MM.1S (cell line): Measurements from ENCODE around the gene APOM.

Source experiments
- DNase-seq: peaks from one replicate; pipeline ENCODE4 v3.0.0-alpha.2; 2015
- H2AFZ ChIP-seq: fragments of 300-600 bp; sonication (generic); 2 replicates; pipeline ENCODE4 v1.6.0; 2016; ENCODE audit warnings: antibody characterized with exemption, low read length
- H3F3A ChIP-seq: fragments of 300-600 bp; sonication (generic); 2 replicates; pipeline ENCODE4 v1.6.1; 2016; ENCODE audit warnings: mild to moderate bottlenecking, antibody characterized with exemption, low read length, moderate library complexity, mixed read lengths; ENCODE audit not compliant: insufficient read depth
- H3K27ac ChIP-seq: fragments of 300-600 bp; sonication (generic); 2 replicates; pipeline ENCODE4 v1.5.1; 2016; ENCODE audit warnings: mild to moderate bottlenecking, low read length
- H3K27me3 ChIP-seq: fragments of 300-600 bp; sonication (generic); replicated peaks from 2 replicates; pipeline ENCODE4 v1.6.0; 2016; ENCODE audit warnings: low read length; ENCODE audit not compliant: insufficient read depth
- H3K36me3 ChIP-seq: fragments of 300-600 bp; sonication (generic); replicated peaks from 2 replicates; pipeline ENCODE4 v1.6.1; 2016; ENCODE audit warnings: mild to moderate bottlenecking, low read length, mixed read lengths; ENCODE audit not compliant: insufficient read depth
- H3K4me1 ChIP-seq: fragments of 300-600 bp; sonication (generic); 2 replicates; pipeline ENCODE4 v1.6.1; 2016; ENCODE audit warnings: low read length, mixed read lengths
- H3K4me2 ChIP-seq: fragments of 300-600 bp; sonication (generic); 2 replicates; pipeline ENCODE4 v1.6.0; 2016; ENCODE audit warnings: low read depth, low read length
- H3K4me3 ChIP-seq: fragments of 300-600 bp; sonication (generic); 2 replicates; pipeline ENCODE4 v1.5.1; 2016; ENCODE audit warnings: low read length, mixed read lengths
- H3K79me2 ChIP-seq: fragments of 300-600 bp; sonication (generic); 2 replicates; pipeline ENCODE4 v1.6.1; 2016; ENCODE audit warnings: mixed run types, low read length, mixed read lengths
- H3K9ac ChIP-seq: fragments of 300-600 bp; sonication (generic); 2 replicates; pipeline ENCODE4 v1.6.1; 2016; ENCODE audit warnings: low read length, mixed read lengths
- H3K9me2 ChIP-seq: fragments of 300-600 bp; sonication (generic); replicated peaks from 2 replicates; pipeline ENCODE4 v1.6.1; 2016; ENCODE audit warnings: mild to moderate bottlenecking, low read length, mixed read lengths; ENCODE audit not compliant: insufficient read depth
- H3K9me3 ChIP-seq: fragments of 300-600 bp; sonication (generic); replicated peaks from 2 replicates; pipeline ENCODE4 v1.6.1; 2016; ENCODE audit warnings: mild to moderate bottlenecking, low read length, mixed read lengths; ENCODE audit not compliant: insufficient read depth
- H4K20me1 ChIP-seq: fragments of 300-600 bp; sonication (generic); 2 replicates; pipeline ENCODE4 v1.6.1; 2016; ENCODE audit warnings: mild to moderate bottlenecking, low read length, moderate library complexity, mixed read lengths; ENCODE audit not compliant: insufficient read depth
- EZH2 ChIP-seq: fragments of 300-600 bp; sonication (generic); optimal IDR thresholded peaks from 2 replicates; pipeline ENCODE3; 2017; ENCODE audit warnings: low read depth, mild to moderate bottlenecking, antibody characterized with exemption, low read length, mixed read lengths
- EZH2phosphoT487 ChIP-seq: fragments of 300-600 bp; sonication (generic); IDR thresholded peaks from 2 replicates; pipeline ENCODE4 v1.6.1; 2018; ENCODE audit warnings: antibody characterized with exemption, low read length
- TF ChIP-seq, protein P1 (sequence below): fragments of 300-600 bp; sonication (generic); IDR thresholded peaks from 2 replicates; pipeline ENCODE4 v1.5.1; 2016; ENCODE audit warnings: antibody characterized with exemption, low read length, mixed read lengths

APOM gene

GRCh38 chr6:31676322-31676903 lies 20.7 kb downstream of the APOM start:
- peaks cover 5% of the 10 kb centered on the region; the same call in 1 of the 2 replicates for H3F3A ChIP-seq
- H3K9me3 ChIP-seq, result no peaks in the 10 kb centered on the region
- H3K36me3 ChIP-seq, result no peaks in the 10 kb centered on the region
- no peak for DNase-seq
- H3K4me1 ChIP-seq, result no peaks in the 10 kb centered on the region; the same call in 1 of the 2 replicates
- H4K20me1 ChIP-seq, result no peaks in the 10 kb centered on the region
- H3K9ac ChIP-seq, result no peak overlapping the region
- H3K27ac ChIP-seq, result no peak overlapping the region
- H3K27me3 ChIP-seq, result no peaks in the 10 kb centered on the region
- TF ChIP-seq, protein P1, sequence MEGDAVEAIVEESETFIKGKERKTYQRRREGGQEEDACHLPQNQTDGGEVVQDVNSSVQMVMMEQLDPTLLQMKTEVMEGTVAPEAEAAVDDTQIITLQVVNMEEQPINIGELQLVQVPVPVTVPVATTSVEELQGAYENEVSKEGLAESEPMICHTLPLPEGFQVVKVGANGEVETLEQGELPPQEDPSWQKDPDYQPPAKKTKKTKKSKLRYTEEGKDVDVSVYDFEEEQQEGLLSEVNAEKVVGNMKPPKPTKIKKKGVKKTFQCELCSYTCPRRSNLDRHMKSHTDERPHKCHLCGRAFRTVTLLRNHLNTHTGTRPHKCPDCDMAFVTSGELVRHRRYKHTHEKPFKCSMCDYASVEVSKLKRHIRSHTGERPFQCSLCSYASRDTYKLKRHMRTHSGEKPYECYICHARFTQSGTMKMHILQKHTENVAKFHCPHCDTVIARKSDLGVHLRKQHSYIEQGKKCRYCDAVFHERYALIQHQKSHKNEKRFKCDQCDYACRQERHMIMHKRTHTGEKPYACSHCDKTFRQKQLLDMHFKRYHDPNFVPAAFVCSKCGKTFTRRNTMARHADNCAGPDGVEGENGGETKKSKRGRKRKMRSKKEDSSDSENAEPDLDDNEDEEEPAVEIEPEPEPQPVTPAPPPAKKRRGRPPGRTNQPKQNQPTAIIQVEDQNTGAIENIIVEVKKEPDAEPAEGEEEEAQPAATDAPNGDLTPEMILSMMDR, result no peak
- TF ChIP-seq EZH2phosphoT487 (no peak), EZH2 (no peak)
- H3K9me2 ChIP-seq, result no peaks in the 10 kb centered on the region
- H3K4me3 ChIP-seq, result no peak overlapping the region
- no peak overlapping the region for H2AFZ ChIP-seq
- H3K79me2 ChIP-seq, result no peaks in the 10 kb centered on the region
- no peak overlapping the region for H3K4me2 ChIP-seq

DNA sequence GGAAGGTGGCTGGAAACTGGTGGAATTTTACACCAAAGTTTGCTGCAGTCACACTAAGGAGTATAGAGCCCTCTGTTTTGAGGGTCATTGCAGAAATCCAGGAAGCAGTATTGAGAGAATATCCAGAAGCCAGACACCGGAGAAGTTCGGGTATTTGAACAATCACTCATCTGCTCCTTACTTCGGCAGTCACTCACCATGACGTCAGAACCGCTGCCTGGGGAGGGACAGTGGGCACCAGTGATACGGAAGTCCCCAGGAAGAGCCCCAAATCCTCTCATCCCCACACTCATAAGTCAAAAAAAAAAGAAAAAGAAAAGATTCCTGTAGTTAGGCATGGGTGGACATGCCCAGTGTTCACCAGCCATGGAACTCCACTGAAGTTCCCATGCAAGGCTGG lies 21.2 kb downstream of the APOM start:
- Histone ChIP-seq H3K79me2 (no peaks in the 10 kb centered on the region), H3K27ac (no peak overlapping the region), H3K36me3 (no peaks in the 10 kb centered on the region), H3K9me3 (no peaks in the 10 kb centered on the region), H3F3A (peaks cover 5% of the 10 kb centered on the region; the same call in 1 of the 2 replicates), H4K20me1 (no peaks in the 10 kb centered on the region), H3K4me2 (no peak overlapping the region), H3K4me1 (no peaks in the 10 kb centered on the region; the same call in 1 of the 2 replicates), H3K4me3 (no peak overlapping the region), H3K9ac (no peak overlapping the region), H2AFZ (no peak overlapping the region), H3K9me2 (no peaks in the 10 kb centered on the region), H3K27me3 (no peaks in the 10 kb centered on the region)
- TF ChIP-seq EZH2phosphoT487 (no peak), EZH2 (no peak)
- TF ChIP-seq, protein P1, result no peak
- DNase-seq, result no peak

GRCh38 chr6:31677955-31678354 lies 22.3 kb downstream of the APOM start:
- no peak overlapping the region for H3K27ac ChIP-seq
- H3K79me2 ChIP-seq, result no peaks in the 10 kb centered on the region
- no peaks in the 10 kb centered on the region for H3K9me2 ChIP-seq
- no peak overlapping the region for H3K4me2 ChIP-seq
- TF ChIP-seq, protein P1, result no peak
- TF ChIP-seq EZH2 (no peak), EZH2phosphoT487 (no peak)
- H3F3A ChIP-seq, result peaks cover 5% of the 10 kb centered on the region; the same call in 1 of the 2 replicates
- H3K27me3 ChIP-seq, result no peaks in the 10 kb centered on the region
- H3K4me1 ChIP-seq, result no peaks in the 10 kb centered on the region; the same call in 1 of the 2 replicates
- DNase-seq, result no peak
- H2AFZ ChIP-seq, result no peak overlapping the region
- no peaks in the 10 kb centered on the region for H3K36me3 ChIP-seq
- H3K9me3 ChIP-seq, result no peaks in the 10 kb centered on the region
- H4K20me1 ChIP-seq, result no peaks in the 10 kb centered on the region
- no peak overlapping the region for H3K9ac ChIP-seq
- H3K4me3 ChIP-seq, result no peak overlapping the region
